ENCODE measurements around the gene PAX5.

Gene PAX5

GRCh38 chr9:36843964-36844363, 190.1 kb downstream of the PAX5 start:
- no peak for TF ChIP-seq ZFX (IDR thresholded peaks at IDR 0.05; ENCODE audit: borderline replicate concordance)
- no peak overlapping the region for H3K27ac ChIP-seq

GRCh38 chr9:36842560-36843530, 191.2 kb downstream of the PAX5 start:
- no peak overlapping the region for H3K27ac ChIP-seq
- TF ChIP-seq CTCF (IDR thresholded peaks at IDR 0.05): no peak
- no peak for TF ChIP-seq ZFX (IDR thresholded peaks at IDR 0.05; ENCODE audit: borderline replicate concordance)

GRCh38 chr9:36840898-36841536, 193.1 kb downstream of the PAX5 start:
- H3K27ac ChIP-seq: no peak overlapping the region
- TF ChIP-seq ZFX (IDR thresholded peaks at IDR 0.05; ENCODE audit: borderline replicate concordance): no peak
- TF ChIP-seq CTCF (IDR thresholded peaks at IDR 0.05): no peak

GRCh38 chr9:36839131-36839885, 194.8 kb downstream of the PAX5 start:
- H3K27ac ChIP-seq: no peak overlapping the region
- no peak for TF ChIP-seq CTCF (IDR thresholded peaks at IDR 0.05)
- no peak for TF ChIP-seq ZFX (IDR thresholded peaks at IDR 0.05; ENCODE audit: borderline replicate concordance)

GRCh38 chr9:36837431-36838405, 196.3 kb downstream of the PAX5 start:
- no peak overlapping the region for H3K27ac ChIP-seq
- TF ChIP-seq CTCF (IDR thresholded peaks at IDR 0.05) (no peak), ZFX (IDR thresholded peaks at IDR 0.05; ENCODE audit: borderline replicate concordance) (no peak)

GRCh38 chr9:36836486-36836885, 197.6 kb downstream of the PAX5 start:
- TF ChIP-seq CTCF (IDR thresholded peaks at IDR 0.05) (no peak), ZFX (IDR thresholded peaks at IDR 0.05; ENCODE audit: borderline replicate concordance) (no peak)
- H3K27ac ChIP-seq: no peak overlapping the region
